Ascending aorta (tissue), 2 donors: ENCODE results near the gene CDK19. TPM values are rescaled to one million over a fixed set of nuclear protein-coding genes. Genes with fewer than 3 reads are reported as not detected.

ENCODE experiments used
- DNase-seq, 2 donors: peaks; one replicate each; pipeline ENCODE4 v3.0.0-alpha.2; 2019; ENCODE audit warnings: low spot score in 2 of 2
- H3K27ac ChIP-seq, 2 donors: fragments of 200-600 bp; sonication (generic); one replicate each; pipeline ENCODE4 v1.5.1; 2016 to 2017; ENCODE audit warnings: mild to moderate bottlenecking in 1 of 2
- H3K27me3 ChIP-seq: fragments of 200-600 bp; sonication (generic); one replicate; pipeline ENCODE4 v1.5.1; 2017
- H3K36me3 ChIP-seq, 2 donors: fragments of 200-600 bp; sonication (generic); one replicate each; pipeline ENCODE4 v1.5.1; 2016
- H3K4me1 ChIP-seq, 2 donors: fragments of 200-600 bp; sonication (generic); one replicate each; pipeline ENCODE4 v1.5.1; 2016 to 2017; ENCODE audit warnings: mild to moderate bottlenecking in 1 of 2
- H3K4me3 ChIP-seq, 2 donors: fragments of 200-600 bp; sonication (generic); one replicate each; pipeline ENCODE4 v1.5.1; 2016 to 2017; ENCODE audit warnings: mild to moderate bottlenecking in 1 of 2
- H3K9me3 ChIP-seq, 2 donors: fragments of 200-600 bp; sonication (generic); one replicate each; pipeline ENCODE4 v1.5.1; 2016
- intact Hi-C: fragments of 100-400 bp; cut with DNase I; formaldehyde crosslinking; loops from one replicate; pipeline ENCODE4 v1.15.1; 2023
- total RNA-seq: library from RNA; depleted of rRNA; stranded (reverse); fragments of >200 nt; gene quantifications from one replicate; pipeline ENCODE4 v1.1.0, GENCODE V29; 2016
- TF ChIP-seq, protein P1 (sequence below), 3 experiments: fragments of 200-600 bp in 2 of 3; fragments of 450-650 bp in 1 of 3; sonication (generic) in 2 of 3; IDR thresholded peaks; one replicate each; pipeline ENCODE4 v1.5.1; 2016 to 2019; ENCODE audit warnings: antibody characterized with exemption in 3 of 3, mild to moderate bottlenecking in 1 of 3, moderate library complexity in 1 of 3

The CDK19 gene
- total RNA-seq, 1 donor from 2014 or later, result 5.2 TPM

- no peak for DNase-seq
- Histone ChIP-seq H3K9me3 (no peaks in the 10 kb centered on the region), H3K4me3 (no peak overlapping the region), H3K36me3 (no peaks in the 10 kb centered on the region), H3K27me3 (no peaks in the 10 kb centered on the region), H3K27ac (no peak overlapping the region), H3K4me1 (no peaks in the 10 kb centered on the region)
- intact Hi-C loops, result no loop called here
- TF ChIP-seq, protein P1, sequence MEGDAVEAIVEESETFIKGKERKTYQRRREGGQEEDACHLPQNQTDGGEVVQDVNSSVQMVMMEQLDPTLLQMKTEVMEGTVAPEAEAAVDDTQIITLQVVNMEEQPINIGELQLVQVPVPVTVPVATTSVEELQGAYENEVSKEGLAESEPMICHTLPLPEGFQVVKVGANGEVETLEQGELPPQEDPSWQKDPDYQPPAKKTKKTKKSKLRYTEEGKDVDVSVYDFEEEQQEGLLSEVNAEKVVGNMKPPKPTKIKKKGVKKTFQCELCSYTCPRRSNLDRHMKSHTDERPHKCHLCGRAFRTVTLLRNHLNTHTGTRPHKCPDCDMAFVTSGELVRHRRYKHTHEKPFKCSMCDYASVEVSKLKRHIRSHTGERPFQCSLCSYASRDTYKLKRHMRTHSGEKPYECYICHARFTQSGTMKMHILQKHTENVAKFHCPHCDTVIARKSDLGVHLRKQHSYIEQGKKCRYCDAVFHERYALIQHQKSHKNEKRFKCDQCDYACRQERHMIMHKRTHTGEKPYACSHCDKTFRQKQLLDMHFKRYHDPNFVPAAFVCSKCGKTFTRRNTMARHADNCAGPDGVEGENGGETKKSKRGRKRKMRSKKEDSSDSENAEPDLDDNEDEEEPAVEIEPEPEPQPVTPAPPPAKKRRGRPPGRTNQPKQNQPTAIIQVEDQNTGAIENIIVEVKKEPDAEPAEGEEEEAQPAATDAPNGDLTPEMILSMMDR (IDR thresholded peaks at IDR 0.05), result no peak
Observed at GRCh38 chr6:110708295-110708950, 106.8 kb downstream of the CDK19 start.

- intact Hi-C loops, result no loop called here
- no peak overlapping the region for H3K4me3 ChIP-seq
- TF ChIP-seq, protein P1 (IDR thresholded peaks at IDR 0.05), result no peak
- H3K27me3 ChIP-seq, result no peaks in the 10 kb centered on the region
- H3K36me3 ChIP-seq, result no peaks in the 10 kb centered on the region
- H3K4me1 ChIP-seq, result no peaks in the 10 kb centered on the region
- H3K27ac ChIP-seq, result no peak overlapping the region
- no peaks in the 10 kb centered on the region for H3K9me3 ChIP-seq
- DNase-seq, result no peak
Observed at GRCh38 chr6:110705543-110705942, 109.7 kb downstream of the CDK19 start.

- TF ChIP-seq, protein P1 (IDR thresholded peaks at IDR 0.05), result no peak
- intact Hi-C loops, result no loop called here
- no peak for DNase-seq
- Histone ChIP-seq H3K36me3 (no peaks in the 10 kb centered on the region), H3K27me3 (no peaks in the 10 kb centered on the region), H3K27ac (no peak overlapping the region), H3K4me3 (no peak overlapping the region), H3K4me1 (no peaks in the 10 kb centered on the region), H3K9me3 (no peaks in the 10 kb centered on the region)
Observed at GRCh38 chr6:110703906-110704594, 111.2 kb downstream of the CDK19 start.

DNA sequence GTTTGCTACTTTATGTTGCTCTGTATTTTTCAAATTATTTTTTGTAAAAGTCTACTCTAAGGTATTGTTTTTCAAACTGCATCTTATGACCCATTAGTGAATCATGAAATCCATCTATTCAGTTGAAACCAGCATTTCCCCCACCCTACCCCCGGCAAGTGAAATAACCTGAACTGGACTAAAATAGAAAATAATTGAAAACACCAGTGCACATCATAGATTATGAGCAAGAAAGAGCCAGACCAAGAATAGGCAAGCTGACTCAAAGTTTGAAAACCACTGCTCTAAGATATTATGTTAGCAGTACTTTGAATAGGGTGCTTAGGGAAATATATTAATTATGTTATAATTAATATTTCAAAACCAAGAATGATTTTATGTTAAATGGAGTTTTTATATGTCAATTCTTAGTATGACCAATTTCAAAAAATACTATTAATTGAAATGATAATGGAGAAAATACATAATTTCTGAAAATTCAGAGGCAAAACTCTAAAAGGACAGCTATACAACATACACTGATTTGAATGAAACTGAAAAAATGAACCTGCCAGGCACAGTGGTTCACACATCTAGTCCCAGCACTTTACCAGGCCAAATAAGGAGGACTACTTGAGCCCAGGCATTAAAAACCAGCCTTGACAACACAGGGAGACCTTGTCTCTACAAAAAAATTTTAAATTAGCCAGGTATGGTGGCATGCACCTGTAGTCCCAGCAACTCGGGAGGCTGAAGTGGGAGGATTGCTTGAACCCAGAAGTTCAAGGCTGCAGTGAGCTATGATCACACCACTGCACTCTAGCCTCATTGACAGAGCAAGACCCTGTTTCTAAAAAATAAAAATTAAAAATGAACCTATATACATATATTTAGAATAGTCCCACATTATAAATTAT, 112.0 kb downstream of the CDK19 start:
- H3K27ac ChIP-seq, result no peak overlapping the region
- H3K9me3 ChIP-seq, result no peaks in the 10 kb centered on the region
- no peak overlapping the region for H3K4me3 ChIP-seq
- no peaks in the 10 kb centered on the region for H3K4me1 ChIP-seq
- no peaks in the 10 kb centered on the region for H3K36me3 ChIP-seq
- TF ChIP-seq, protein P1 (IDR thresholded peaks at IDR 0.05), result no peak
- no peak for DNase-seq
- no peaks in the 10 kb centered on the region for H3K27me3 ChIP-seq
- intact Hi-C loops, result no loop called here

GRCh38 chr6:110699780-110700179, 115.5 kb downstream of the CDK19 start:
- Histone ChIP-seq H3K27ac (no peak overlapping the region), H3K4me3 (no peak overlapping the region), H3K4me1 (no peaks in the 10 kb centered on the region), H3K27me3 (no peaks in the 10 kb centered on the region), H3K36me3 (no peaks in the 10 kb centered on the region), H3K9me3 (no peaks in the 10 kb centered on the region)
- intact Hi-C loops, result no loop called here
- no peak for DNase-seq
- TF ChIP-seq, protein P1 (IDR thresholded peaks at IDR 0.05), result no peak
